Measurements from ENCODE around the gene CCDC51. TPM values are rescaled to one million over a fixed set of nuclear protein-coding genes. Genes with fewer than 3 reads are reported as not detected.

CCDC51 gene
- total and polyA plus RNA-seq, 2 donors (not counting 3 experiments of a cell fraction or from before 2014, with no cell fraction given), result 11.2 to 11.3 TPM

- no peak overlapping the region for H3K4me2 ChIP-seq (ENCODE audit: insufficient read depth, low read length)
- H3K9ac ChIP-seq (replicated peaks; ENCODE audit: extremely low read depth, insufficient read depth, low read length), result no peak overlapping the region
- H3K27ac ChIP-seq (ENCODE audit: insufficient read depth, low read depth, low read length), result no peak overlapping the region
- ChIA-PET POLR2A (no interaction called here), CTCF (interaction anchor here (1.3 to 3.8 kb wide), 2 partner anchors 17 to 18 kb away, joined by 4 to 41 read pairs; no protein-coding TSS in a partner anchor)
- FAIRE-seq (no peak), DNase-seq (ENCODE audit: low read depth, low spot score) (no peak)
- no peaks in the 10 kb centered on the region for H3K79me2 ChIP-seq (ENCODE audit: control insufficient read depth, insufficient read depth, low read length)
- no peak overlapping the region for H2AFZ ChIP-seq (ENCODE audit: low read depth, low read length)
- H3K4me3 ChIP-seq (replicated peaks in 1 of 3; ENCODE audit: insufficient read depth in 1 of 3, low read depth in 1 of 3, low read length in 3 of 3), result no peak overlapping the region
- no peaks in the 10 kb centered on the region for H4K20me1 ChIP-seq (replicated peaks; ENCODE audit: control insufficient read depth, extremely low read depth, insufficient read depth, low read length)
- BruUV-seq (replicated peaks), result no TSS peak
- H3K9me1 ChIP-seq (replicated peaks; ENCODE audit: control insufficient read depth, extremely low read depth, insufficient read depth, low read length), result no peaks in the 10 kb centered on the region
- H3K4me1 ChIP-seq (ENCODE audit: control insufficient read depth, extremely low read depth, insufficient read depth, low read length), result no peaks in the 10 kb centered on the region
- H3K27me3 ChIP-seq (ENCODE audit: control insufficient read depth in 2 of 2, insufficient read depth in 2 of 2, low read length in 2 of 2), result no peaks in the 10 kb centered on the region
- intact Hi-C loops (cut with micrococcal nuclease), result no loop called here
- H3K36me3 ChIP-seq (ENCODE audit: control insufficient read depth in 2 of 2, extremely low read depth in 1 of 2, insufficient read depth in 2 of 2, low read length in 2 of 2), result peaks cover 0 to 18% of the 10 kb centered on the region in 2 experiments
- dilution Hi-C loops (cut with MboI; ENCODE audit: extremely low pct_ligation_motif_present, low sequenced_read_pairs), result no loop called here
- TF ChIP-seq MYC (IDR thresholded peaks at IDR 0.05; ENCODE audit: low read depth, low read length), result no peak
- TF ChIP-seq EZH2 (IDR thresholded peaks at IDR 0.05; ENCODE audit: borderline replicate concordance, low read depth, low read length, severe bottlenecking), result no peak
- TF ChIP-seq JUN (IDR thresholded peaks at IDR 0.05; ENCODE audit: borderline replicate concordance, insufficient read depth, insufficient read length, low read depth), result no peak
- TF ChIP-seq MAX (IDR thresholded peaks at IDR 0.05; ENCODE audit: insufficient read depth, insufficient read length), result no peak
- TF ChIP-seq POLR2AphosphoS5 (IDR thresholded peaks at IDR 0.05; ENCODE audit: insufficient read depth, low read depth, low read length), result no peak
- no peak for TF ChIP-seq POLR2A (IDR thresholded peaks at IDR 0.05; ENCODE audit: low read depth, low read length)
- TF ChIP-seq GATA2 (IDR thresholded peaks at IDR 0.05; ENCODE audit: insufficient read depth, insufficient read length, low read depth, low read length), result no peak
- no peak for TF ChIP-seq FOS (IDR thresholded peaks at IDR 0.05; ENCODE audit: borderline replicate concordance, insufficient read depth, low read length)
- TF ChIP-seq, protein P1, sequence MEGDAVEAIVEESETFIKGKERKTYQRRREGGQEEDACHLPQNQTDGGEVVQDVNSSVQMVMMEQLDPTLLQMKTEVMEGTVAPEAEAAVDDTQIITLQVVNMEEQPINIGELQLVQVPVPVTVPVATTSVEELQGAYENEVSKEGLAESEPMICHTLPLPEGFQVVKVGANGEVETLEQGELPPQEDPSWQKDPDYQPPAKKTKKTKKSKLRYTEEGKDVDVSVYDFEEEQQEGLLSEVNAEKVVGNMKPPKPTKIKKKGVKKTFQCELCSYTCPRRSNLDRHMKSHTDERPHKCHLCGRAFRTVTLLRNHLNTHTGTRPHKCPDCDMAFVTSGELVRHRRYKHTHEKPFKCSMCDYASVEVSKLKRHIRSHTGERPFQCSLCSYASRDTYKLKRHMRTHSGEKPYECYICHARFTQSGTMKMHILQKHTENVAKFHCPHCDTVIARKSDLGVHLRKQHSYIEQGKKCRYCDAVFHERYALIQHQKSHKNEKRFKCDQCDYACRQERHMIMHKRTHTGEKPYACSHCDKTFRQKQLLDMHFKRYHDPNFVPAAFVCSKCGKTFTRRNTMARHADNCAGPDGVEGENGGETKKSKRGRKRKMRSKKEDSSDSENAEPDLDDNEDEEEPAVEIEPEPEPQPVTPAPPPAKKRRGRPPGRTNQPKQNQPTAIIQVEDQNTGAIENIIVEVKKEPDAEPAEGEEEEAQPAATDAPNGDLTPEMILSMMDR (IDR thresholded peaks at IDR 0.05; ENCODE audit: extremely low read depth in 1 of 2, insufficient read depth in 1 of 2, low read depth in 1 of 2, low read length in 2 of 2), result no peak
- no peaks in the 10 kb centered on the region for H3K9me3 ChIP-seq (replicated peaks; ENCODE audit: control insufficient read depth, insufficient read depth, low read length)
Measured at GRCh38 chr3:48418140-48418539, 21.8 kb downstream of the CCDC51 start.
